Fibroblast of pulmonary artery (primary cell): ENCODE results near the gene TTC34.

Source experiments
- DNase-seq: peaks from one replicate; pipeline ENCODE4 v3.0.0-alpha.2; 2010; ENCODE audit warnings: low read depth
- H3K4me3 ChIP-seq: replicated peaks from 2 replicates; pipeline ENCODE4 v1.5.1; 2011; ENCODE audit warnings: low read depth, mild to moderate bottlenecking, control low read depth, low read length, moderate library complexity
- TF ChIP-seq, protein P1 (sequence below): IDR thresholded peaks from 2 replicates; pipeline ENCODE4 v1.5.1; 2011; ENCODE audit warnings: mild to moderate bottlenecking, control low read depth, low read length, inconsistent platforms; ENCODE audit errors: missing control alignments

The TTC34 gene

DNA sequence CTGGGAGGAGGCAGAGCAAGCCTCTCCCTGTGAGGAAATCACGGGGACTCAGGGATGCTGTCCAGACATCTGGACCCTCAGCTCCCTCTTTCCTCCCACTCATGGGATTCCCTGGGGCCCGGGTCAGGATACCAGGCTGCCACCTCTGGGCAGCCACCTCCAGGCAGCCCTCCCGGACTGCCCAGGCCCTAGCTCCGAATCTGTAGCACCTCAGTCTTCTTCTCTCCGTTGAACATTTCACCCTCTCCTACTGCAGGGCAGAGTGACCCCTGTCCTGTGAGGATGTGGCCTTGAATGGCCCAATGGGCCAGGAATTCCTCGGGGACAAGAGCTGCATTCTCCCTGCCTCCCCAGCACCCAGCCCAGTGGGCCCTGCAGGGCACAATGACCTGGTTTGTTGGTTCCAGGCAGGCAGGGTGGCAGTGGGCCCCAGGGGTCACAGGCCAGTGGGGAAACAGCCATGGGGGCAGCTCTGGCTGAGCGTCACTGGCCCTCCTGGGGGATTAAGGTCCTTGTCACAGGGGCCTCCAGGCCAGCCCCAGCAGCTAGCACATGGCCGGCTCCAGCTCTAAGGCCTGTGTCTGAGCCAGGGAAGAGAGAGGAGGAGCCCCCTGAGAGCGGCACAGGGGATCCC lies 9.5 kb upstream of the TTC34 start:
- no peak overlapping the region for H3K4me3 ChIP-seq
- DNase-seq = no peak
- TF ChIP-seq, protein P1, sequence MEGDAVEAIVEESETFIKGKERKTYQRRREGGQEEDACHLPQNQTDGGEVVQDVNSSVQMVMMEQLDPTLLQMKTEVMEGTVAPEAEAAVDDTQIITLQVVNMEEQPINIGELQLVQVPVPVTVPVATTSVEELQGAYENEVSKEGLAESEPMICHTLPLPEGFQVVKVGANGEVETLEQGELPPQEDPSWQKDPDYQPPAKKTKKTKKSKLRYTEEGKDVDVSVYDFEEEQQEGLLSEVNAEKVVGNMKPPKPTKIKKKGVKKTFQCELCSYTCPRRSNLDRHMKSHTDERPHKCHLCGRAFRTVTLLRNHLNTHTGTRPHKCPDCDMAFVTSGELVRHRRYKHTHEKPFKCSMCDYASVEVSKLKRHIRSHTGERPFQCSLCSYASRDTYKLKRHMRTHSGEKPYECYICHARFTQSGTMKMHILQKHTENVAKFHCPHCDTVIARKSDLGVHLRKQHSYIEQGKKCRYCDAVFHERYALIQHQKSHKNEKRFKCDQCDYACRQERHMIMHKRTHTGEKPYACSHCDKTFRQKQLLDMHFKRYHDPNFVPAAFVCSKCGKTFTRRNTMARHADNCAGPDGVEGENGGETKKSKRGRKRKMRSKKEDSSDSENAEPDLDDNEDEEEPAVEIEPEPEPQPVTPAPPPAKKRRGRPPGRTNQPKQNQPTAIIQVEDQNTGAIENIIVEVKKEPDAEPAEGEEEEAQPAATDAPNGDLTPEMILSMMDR = no peak

DNA sequence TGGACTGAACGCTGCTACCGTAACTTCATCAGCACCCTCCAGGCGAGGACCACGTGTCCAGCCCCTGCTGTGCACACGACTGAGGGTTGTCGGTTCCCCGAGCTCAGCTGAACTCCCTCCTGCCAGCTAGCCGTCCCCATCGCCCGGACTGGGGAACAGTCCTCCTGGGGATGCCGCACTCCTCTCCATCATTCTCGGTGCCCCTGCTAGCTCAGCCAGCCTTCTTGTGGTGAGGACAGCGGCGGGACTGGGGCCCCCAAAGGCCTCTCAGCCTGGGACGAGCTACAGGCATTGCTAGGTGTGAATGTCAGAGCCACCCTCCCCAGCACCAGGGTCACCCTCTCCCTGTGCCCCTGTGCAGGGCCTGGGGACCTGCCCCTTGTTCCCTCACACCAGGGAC lies 8.8 kb upstream of the TTC34 start:
- H3K4me3 ChIP-seq = no peak overlapping the region
- TF ChIP-seq, protein P1 = no peak
- no peak for DNase-seq

DNA sequence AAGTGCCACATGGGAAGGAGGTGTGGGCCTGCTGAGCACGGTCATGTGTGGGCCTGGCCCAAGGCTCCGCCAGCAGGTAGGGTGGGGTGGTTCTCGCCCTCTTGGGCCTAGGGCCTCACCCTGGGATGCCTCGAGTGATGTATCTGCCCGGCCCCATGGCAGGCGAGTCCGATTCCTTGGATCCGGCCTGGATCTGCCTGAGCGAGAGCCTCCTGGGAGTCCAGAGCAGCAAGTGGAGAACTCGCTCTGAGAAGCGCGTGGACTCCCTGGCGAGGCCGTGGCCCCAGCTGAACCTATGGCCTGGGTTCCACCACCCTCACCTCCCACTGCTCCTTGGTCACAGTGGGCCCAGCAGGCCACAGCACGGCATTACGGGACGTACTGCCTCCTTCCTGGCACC lies 8.2 kb upstream of the TTC34 start:
- DNase-seq = no peak
- TF ChIP-seq, protein P1 = no peak
- H3K4me3 ChIP-seq = no peak overlapping the region

DNA sequence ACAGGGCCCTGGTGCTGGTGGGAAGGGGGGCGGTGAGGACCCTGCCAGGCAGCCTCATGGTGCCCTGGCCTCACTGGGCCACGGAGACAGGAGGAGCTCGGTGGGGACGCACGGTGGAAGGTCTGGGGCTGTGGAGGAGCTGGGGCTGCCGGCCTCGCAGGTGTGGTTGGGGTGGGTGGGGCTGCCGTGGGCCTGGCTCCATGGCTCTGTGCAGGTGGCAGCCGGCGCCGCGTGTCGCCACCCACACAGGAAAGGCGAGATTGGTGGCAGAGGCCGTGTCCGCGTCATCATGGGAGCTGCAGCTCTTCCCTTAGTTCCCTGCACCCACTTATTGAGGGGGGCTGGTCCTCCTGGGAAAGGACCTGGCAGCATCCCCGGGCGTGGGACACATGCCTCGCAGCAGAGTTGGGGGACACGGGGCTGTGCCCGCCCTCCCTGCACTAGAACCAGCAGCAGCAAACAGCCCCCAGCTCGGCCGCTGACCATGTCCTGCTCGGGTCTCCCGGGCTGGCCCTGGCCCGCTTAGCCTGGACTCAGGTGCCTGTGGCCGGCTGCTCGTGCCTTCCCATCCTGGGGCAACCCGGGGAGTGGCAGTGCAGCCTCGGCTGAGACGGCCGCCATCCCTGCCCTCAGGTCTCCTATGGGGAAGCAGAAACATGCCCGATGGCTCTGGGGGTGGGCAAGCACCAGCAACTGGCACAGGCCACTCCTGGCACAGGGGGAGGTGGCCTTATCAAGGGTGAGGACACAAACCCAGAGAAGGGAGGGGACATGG lies 7.5 kb upstream of the TTC34 start:
- H3K4me3 ChIP-seq = no peak overlapping the region
- DNase-seq = no peak
- TF ChIP-seq, protein P1 = no peak

DNA sequence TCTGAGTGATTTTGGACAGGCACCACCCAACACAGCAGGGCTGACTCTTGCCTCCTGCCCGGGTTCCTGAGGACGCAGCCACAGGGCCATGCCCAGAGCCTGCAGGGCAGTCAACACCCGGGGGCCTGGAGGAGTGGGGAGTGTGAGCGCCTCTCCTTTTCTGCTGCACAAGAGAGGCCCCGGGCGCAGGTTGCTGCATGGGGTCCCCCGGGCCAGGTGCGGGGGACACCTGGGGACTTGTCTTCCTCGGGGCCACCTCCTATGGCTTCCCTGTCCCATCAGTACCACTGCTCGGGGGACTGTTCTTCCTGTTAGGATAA lies 6.9 kb upstream of the TTC34 start:
- TF ChIP-seq, protein P1 = no peak
- no peak for DNase-seq
- no peak overlapping the region for H3K4me3 ChIP-seq

DNA sequence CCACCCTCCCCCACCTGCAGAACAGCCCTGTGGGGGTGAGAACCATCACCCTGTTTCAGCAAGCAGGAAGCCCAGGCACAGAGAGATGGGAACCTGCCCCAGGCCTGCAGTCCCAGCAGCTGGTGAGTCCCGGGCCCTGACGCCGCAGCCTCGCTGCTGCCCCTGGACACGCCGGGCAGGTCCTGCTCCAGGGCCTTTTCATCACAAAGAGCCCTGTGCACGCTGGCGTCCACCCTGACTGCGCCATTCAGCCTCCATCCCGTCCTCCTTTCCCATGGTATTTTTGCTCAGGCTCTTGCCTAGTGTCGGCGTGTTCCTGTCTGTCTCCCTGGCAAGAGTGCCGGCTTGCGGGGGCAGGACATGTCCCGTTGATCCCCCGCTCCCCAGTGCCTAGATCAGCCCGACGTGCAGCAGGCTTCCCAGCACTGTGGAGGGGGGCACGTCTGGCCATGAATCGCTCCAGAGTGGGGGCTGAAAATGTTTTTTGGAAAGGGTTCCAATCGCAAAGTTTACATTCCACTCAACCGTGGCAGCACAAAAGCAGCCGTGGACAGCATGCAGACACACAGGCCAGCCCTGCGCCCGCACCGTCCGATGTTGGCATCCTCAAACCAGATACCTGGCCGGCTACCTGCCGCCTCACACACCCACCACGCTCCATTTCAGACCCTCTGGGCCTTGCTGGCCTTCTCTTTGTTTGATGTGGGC lies 6.3 kb upstream of the TTC34 start:
- DNase-seq = no peak
- TF ChIP-seq, protein P1 = no peak
- no peak overlapping the region for H3K4me3 ChIP-seq
